GM23338 (cell line): ENCODE measurements around the gene BCLAF3. TPM values are rescaled to one million over a fixed set of nuclear protein-coding genes. Genes with fewer than 3 reads are reported as not detected.

Source experiments
- microRNA counts: library from miRNA; unstranded; fragments of <30 nt; microRNA quantifications from one replicate; lab custom pipeline; 2017
- microRNA-seq: library from miRNA; unstranded; fragments of <30 nt; microRNA quantifications from one replicate; pipeline ENCODE4, GENCODE V29; 2017
- polyA plus RNA-seq: library from polyadenylated mRNA; unstranded; fragments of >200 nt; fragmentation: Nextera tagmentation; extraction: Ambion mirVana; gene quantifications from 2 replicates; pipeline ENCODE4 v1.2.1, GENCODE V29; 2016
- small RNA-seq: library from RNA; depleted of rRNA; stranded (forward); fragments of <200 nt; gene quantifications from one replicate; pipeline ENCODE3, GENCODE V24; 2014; ENCODE audit warnings: low replicate concordance
- total RNA-seq: library from RNA; depleted of rRNA; stranded (reverse); fragments of >200 nt; shearing (Covaris generic); gene quantifications from 2 replicates; pipeline ENCODE4 v1.2.3, GENCODE V29; 2014; rRNA removed

The BCLAF3 gene
- total and polyA plus RNA-seq, 2 experiments from 2014 or later, result 6.5 to 9.3 TPM

MicroRNAs within 50 kb of the gene (microRNA counts, 767-probe panel; counts per million panel counts)
- microRNA hsa-miR-23c (lab: Ali Mortazavi, UCI), result not detected

Small RNA genes within 50 kb of the gene (microRNA-seq; reads per million reads assigned to microRNA genes)
- 1.1 reads per million for gene MIR23C

Small RNA genes within 50 kb of the gene (small RNA-seq; reads per million reads assigned to genes)
- gene MIR23C (not detected), gene RF00019 (not detected)

Other genes starting within 250 kb of the BCLAF3 start
- gene SH3KBP1, start 103.5 kb downstream of the BCLAF3 start, total RNA-seq, result 10.4 and 15.3 TPM in 2 replicates
- 21.5 and 21.9 TPM in 2 replicates for gene SH3KBP1, start 103.5 kb downstream of the BCLAF3 start, polyA plus RNA-seq
- 0.90 and 0.97 TPM in 2 replicates for gene MAP7D2, start 125.8 kb upstream of the BCLAF3 start, total RNA-seq
- 1.5 and 1.6 TPM in 2 replicates for gene MAP7D2, start 125.8 kb upstream of the BCLAF3 start, polyA plus RNA-seq
- gene EIF1AX, start 150.8 kb upstream of the BCLAF3 start, total RNA-seq, result 107 and 122 TPM in 2 replicates
- gene EIF1AX, start 150.8 kb upstream of the BCLAF3 start, polyA plus RNA-seq, result 309 and 321 TPM in 2 replicates